ENCODE data around the gene FAM114A1. TPM values are rescaled to one million over a fixed set of nuclear protein-coding genes. Genes with fewer than 3 reads are reported as not detected.

FAM114A1 gene
- total RNA-seq, 1 donor from 2014 or later = 41.6 TPM

DNA sequence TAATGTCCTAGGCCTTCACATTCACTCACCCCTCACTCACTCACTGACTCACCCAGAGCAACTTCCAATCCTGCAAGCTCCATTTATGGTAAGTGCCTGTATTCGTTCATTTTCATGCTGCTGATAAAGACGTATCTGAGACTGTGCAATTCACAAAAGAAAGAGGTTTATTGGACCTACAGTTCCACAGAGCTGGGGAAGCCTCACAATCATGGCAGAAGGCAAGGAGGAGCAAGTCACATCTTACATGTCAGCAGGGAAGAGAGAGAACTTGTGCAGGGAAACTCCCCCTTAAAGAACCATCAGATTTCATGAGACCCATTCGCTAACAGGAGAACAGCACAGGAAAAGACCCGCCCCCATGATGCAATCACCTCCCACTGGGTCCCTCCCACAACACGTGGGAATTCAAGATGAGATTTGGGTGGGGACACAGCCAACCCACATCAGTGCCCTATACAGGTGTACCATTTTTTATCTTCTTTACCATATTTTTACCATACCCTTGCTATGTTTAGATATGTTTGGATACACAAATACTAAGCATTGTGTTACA is 44.8 kb upstream of the FAM114A1 start:
- no peak overlapping the region for H3K27ac ChIP-seq
- ATAC-seq = no peak
- TF ChIP-seq, protein P1, sequence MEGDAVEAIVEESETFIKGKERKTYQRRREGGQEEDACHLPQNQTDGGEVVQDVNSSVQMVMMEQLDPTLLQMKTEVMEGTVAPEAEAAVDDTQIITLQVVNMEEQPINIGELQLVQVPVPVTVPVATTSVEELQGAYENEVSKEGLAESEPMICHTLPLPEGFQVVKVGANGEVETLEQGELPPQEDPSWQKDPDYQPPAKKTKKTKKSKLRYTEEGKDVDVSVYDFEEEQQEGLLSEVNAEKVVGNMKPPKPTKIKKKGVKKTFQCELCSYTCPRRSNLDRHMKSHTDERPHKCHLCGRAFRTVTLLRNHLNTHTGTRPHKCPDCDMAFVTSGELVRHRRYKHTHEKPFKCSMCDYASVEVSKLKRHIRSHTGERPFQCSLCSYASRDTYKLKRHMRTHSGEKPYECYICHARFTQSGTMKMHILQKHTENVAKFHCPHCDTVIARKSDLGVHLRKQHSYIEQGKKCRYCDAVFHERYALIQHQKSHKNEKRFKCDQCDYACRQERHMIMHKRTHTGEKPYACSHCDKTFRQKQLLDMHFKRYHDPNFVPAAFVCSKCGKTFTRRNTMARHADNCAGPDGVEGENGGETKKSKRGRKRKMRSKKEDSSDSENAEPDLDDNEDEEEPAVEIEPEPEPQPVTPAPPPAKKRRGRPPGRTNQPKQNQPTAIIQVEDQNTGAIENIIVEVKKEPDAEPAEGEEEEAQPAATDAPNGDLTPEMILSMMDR (IDR thresholded peaks at IDR 0.05) = no peak
- no peaks in the 10 kb centered on the region for H3K36me3 ChIP-seq
- H3K9me3 ChIP-seq = peaks cover 5% of the 10 kb centered on the region
- no peaks in the 10 kb centered on the region for H3K4me1 ChIP-seq
- no peak overlapping the region for H3K4me3 ChIP-seq
- no peak for DNase-seq
- no peaks in the 10 kb centered on the region for H3K27me3 ChIP-seq (ENCODE audit: low read depth)
- intact Hi-C loops (cut with DNase I) = no loop called here

DNA sequence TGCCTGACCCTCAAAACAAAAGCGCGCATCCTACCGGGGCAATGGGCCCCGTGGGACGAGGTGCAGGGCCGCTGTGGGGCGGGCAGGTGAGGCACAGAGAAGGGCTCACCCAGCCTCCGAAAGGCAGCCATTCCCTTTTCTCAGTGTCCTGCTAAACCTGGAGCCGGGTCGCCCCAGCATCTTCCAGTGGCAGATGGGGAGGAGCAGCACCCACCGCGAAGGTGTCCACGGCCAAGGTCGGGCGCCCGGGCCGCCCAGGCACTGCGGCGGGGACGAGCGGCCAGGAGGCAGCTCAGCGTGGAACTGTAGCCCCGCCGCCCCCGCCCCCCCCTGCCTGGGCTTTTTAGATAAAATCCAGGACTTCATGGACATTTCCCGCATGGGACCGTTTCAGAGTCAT is 43.8 kb upstream of the FAM114A1 start:
- intact Hi-C loops (cut with DNase I) = no loop called here
- no peak overlapping the region for H3K4me3 ChIP-seq
- TF ChIP-seq, protein P1 (IDR thresholded peaks at IDR 0.05) = no peak
- no peaks in the 10 kb centered on the region for H3K27me3 ChIP-seq (ENCODE audit: low read depth)
- no peaks in the 10 kb centered on the region for H3K36me3 ChIP-seq
- no peak for DNase-seq
- peaks cover 5% of the 10 kb centered on the region for H3K9me3 ChIP-seq
- H3K27ac ChIP-seq = no peak overlapping the region
- ATAC-seq = no peak
- H3K4me1 ChIP-seq = no peaks in the 10 kb centered on the region

DNA sequence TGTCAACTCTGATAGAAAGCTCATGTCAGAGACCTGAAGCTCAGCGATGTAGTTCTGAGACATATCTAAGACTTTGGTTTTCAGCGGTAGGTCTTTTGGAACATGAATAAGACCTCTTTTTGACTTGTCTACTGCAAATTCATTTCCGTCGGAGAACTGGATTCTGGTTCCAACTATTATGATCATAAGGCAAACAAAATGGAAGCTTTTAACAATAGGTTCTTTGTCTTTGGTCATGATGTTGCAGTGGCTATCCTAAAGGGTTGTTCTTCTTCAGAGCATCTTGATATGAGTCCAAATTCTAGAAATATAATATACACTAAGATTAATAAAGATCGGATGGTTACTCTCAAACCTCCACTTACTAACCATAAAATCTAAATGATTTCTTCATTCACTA is 38.4 kb upstream of the FAM114A1 start:
- no peak overlapping the region for H3K4me3 ChIP-seq
- ATAC-seq (no peak), DNase-seq (no peak)
- no peak overlapping the region for H3K27ac ChIP-seq
- intact Hi-C loops (cut with DNase I) = no loop called here
- TF ChIP-seq, protein P1 (IDR thresholded peaks at IDR 0.05) = no peak
- H3K9me3 ChIP-seq = peaks cover 1% of the 10 kb centered on the region
- H3K4me1 ChIP-seq = no peaks in the 10 kb centered on the region
- H3K36me3 ChIP-seq = no peaks in the 10 kb centered on the region
- H3K27me3 ChIP-seq (ENCODE audit: low read depth) = no peaks in the 10 kb centered on the region

DNA sequence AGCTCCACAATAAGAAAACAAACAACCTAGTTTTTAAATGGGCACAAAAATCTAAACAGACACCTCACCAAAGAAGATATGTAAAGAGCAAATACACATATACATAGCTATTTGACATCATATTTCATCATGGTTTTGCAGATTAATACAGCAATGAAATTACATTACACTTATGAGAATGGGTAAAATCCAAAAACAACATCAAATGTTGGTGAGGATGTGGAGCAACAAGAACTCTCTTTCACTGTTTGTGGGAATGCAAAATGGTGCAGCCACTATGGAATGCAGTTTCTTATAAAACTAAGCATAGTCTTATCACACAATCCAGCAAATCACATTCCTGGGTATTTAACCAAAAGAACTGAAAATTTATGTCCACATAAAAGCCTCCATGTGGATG is 36.0 kb upstream of the FAM114A1 start:
- TF ChIP-seq, protein P1 (IDR thresholded peaks at IDR 0.05) = no peak
- Histone ChIP-seq H3K9me3 (peaks cover 19% of the 10 kb centered on the region), H3K4me3 (no peak overlapping the region), H3K4me1 (no peaks in the 10 kb centered on the region), H3K27ac (no peak overlapping the region), H3K27me3 (ENCODE audit: low read depth) (no peaks in the 10 kb centered on the region), H3K36me3 (no peaks in the 10 kb centered on the region)
- intact Hi-C loops (cut with DNase I) = no loop called here
- DNase-seq = no peak
- no peak for ATAC-seq

DNA sequence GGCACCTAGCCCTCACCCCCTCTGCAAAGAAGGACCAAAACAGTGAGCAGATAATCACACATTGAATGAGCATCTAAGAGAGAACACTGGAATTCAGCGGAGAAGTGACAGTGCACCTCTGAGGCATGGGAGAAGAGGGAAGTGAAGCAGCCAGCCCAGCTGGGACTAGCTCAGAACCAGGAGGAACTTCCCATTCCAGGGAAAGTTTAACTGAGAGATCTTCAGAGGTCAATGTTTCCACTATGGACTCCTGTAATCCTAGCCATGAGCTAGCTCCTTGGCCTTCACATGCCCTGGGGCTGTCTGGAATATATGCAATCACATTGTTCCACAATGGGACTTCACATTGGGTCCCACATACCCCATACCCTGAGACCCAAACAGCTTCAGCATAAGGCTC is 35.4 kb upstream of the FAM114A1 start:
- Histone ChIP-seq H3K36me3 (no peaks in the 10 kb centered on the region), H3K9me3 (peaks cover 20% of the 10 kb centered on the region), H3K27ac (no peak overlapping the region), H3K4me1 (no peaks in the 10 kb centered on the region), H3K27me3 (ENCODE audit: low read depth) (no peaks in the 10 kb centered on the region), H3K4me3 (no peak overlapping the region)
- no peak for DNase-seq
- TF ChIP-seq, protein P1 (IDR thresholded peaks at IDR 0.05) = no peak
- ATAC-seq = no peak
- intact Hi-C loops (cut with DNase I) = no loop called here

Measured in lower lobe of right lung (tissue), 2 donors.